Measurements from ENCODE around the gene ARL15. TPM values are rescaled to one million over a fixed set of nuclear protein-coding genes. Genes with fewer than 3 reads are reported as not detected.

ARL15 gene
- total and polyA plus RNA-seq, 9 of the 15 experiments (the other 6 are each of a cell fraction or from before 2014, with no cell fraction given) = 18.5 to 80.4 (median 57.0) TPM

GRCh38 chr5:54013556-54014194, 296.7 kb downstream of the ARL15 start (continued):
- TF ChIP-seq ERF (CRISPR knock-in tag; IDR thresholded peaks at IDR 0.05) = no peak
- TF ChIP-seq FOXK2 (conservative IDR thresholded peaks at IDR 0.05 in 1 of 2, IDR thresholded peaks at IDR 0.05 in 1 of 2; ENCODE audit: low read depth in 2 of 2) = no peak
- TF ChIP-seq ZFX (CRISPR knock-in tag; IDR thresholded peaks at IDR 0.05) = no peak
- 0 out of 2 replicates have a peak, but pooled peaks have one; percentile 24 for TF ChIP-seq ZEB2 (IDR thresholded peaks at IDR 0.05)

GRCh38 chr5:54009828-54010227, 300.5 kb downstream of the ARL15 start:
- in situ Hi-C loops (cut with MboI) = no loop called here
- 92% methylated on average over 2 of the region's 2 CpGs for WGBS (ENCODE audit: insufficient coverage, low coverage, missing lambda C conversion rate)
- Histone ChIP-seq H3K27ac (ENCODE audit: extremely low read depth, low read depth, low read length) (no peak overlapping the region), H2AFZ (ENCODE audit: low read depth, low read length) (no peak overlapping the region), H3K9me3 (replicated peaks; ENCODE audit: control insufficient read depth, insufficient read depth, low read depth, low read length) (0 out of 2 replicates have a peak, but pooled peaks cover 2% of the 10 kb centered on the region), H4K20me1 (replicated peaks; ENCODE audit: control insufficient read depth, insufficient read depth, low read length) (no peaks in the 10 kb centered on the region), H3K9ac (ENCODE audit: insufficient read depth in 1 of 2, low read depth in 2 of 2, low read length in 2 of 2) (no peak overlapping the region), H3K9me1 (ENCODE audit: control insufficient read depth, insufficient read depth, low read length) (no peaks in the 10 kb centered on the region), H3K36me3 (ENCODE audit: control insufficient read depth, insufficient read depth, low read length) (no peaks in the 10 kb centered on the region), H3K79me2 (ENCODE audit: control insufficient read depth, insufficient read depth, low read length) (no peaks in the 10 kb centered on the region), H3K4me1 (replicated peaks in 1 of 2; ENCODE audit: control insufficient read depth in 2 of 2, insufficient read depth in 2 of 2, low read length in 2 of 2) (no peaks in the 10 kb centered on the region; a peak in 1 of 5 replicates), H3K4me2 (ENCODE audit: insufficient read depth, low read length) (no peak overlapping the region), H3K4me3 (no peak overlapping the region), H3K27me3 (ENCODE audit: control insufficient read depth in 2 of 2, insufficient read depth in 2 of 2, low read length in 2 of 2) (no peaks in the 10 kb centered on the region)
- no peak for ATAC-seq
- no peak for FAIRE-seq
- TF ChIP-seq ZBTB8A (IDR thresholded peaks at IDR 0.05; ENCODE audit: partially characterized antibody) = no peak
- no peak for TF ChIP-seq KLF13 (tag; IDR thresholded peaks at IDR 0.05; ENCODE audit: borderline replicate concordance, low read depth)
- no peak for TF ChIP-seq EGR1 (conservative IDR thresholded peaks at IDR 0.05)
- TF ChIP-seq ZNF75A (CRISPR knock-in tag; IDR thresholded peaks at IDR 0.05) = no peak
- no peak for TF ChIP-seq PRDM10 (IDR thresholded peaks at IDR 0.05; ENCODE audit: partially characterized antibody)
- TF ChIP-seq YBX1 (IDR thresholded peaks at IDR 0.05) = no peak
- ChIA-PET POLR2A (no interaction called here), CTCF (ENCODE audit: low intra/inter-chr PET ratio) (no interaction called here)
- intact Hi-C loops (cut with micrococcal nuclease) = no loop called here
- no TSS peak for BruUV-seq (replicated peaks)
- no peak for DNase-seq (ENCODE audit: extremely low read depth in 1 of 4, low spot score in 3 of 4)

Measured in K562 (cell line).